HG02678 (cell line): ENCODE results near the gene LRRC4B.
"Not testable (repeated sequence)": the region's sequence is repeated elsewhere in the genome, so short reads cannot be mapped to it uniquely, and the experiment has no call there.

Experiments
- ATAC-seq: cut with Tn5 transposase; IDR thresholded peaks from one replicate; pipeline ENCODE4 v1.9.1; 2021; ENCODE audit warnings: mild to moderate bottlenecking, moderate library complexity; ENCODE audit not compliant: unreplicated experiment

LRRC4B gene

DNA sequence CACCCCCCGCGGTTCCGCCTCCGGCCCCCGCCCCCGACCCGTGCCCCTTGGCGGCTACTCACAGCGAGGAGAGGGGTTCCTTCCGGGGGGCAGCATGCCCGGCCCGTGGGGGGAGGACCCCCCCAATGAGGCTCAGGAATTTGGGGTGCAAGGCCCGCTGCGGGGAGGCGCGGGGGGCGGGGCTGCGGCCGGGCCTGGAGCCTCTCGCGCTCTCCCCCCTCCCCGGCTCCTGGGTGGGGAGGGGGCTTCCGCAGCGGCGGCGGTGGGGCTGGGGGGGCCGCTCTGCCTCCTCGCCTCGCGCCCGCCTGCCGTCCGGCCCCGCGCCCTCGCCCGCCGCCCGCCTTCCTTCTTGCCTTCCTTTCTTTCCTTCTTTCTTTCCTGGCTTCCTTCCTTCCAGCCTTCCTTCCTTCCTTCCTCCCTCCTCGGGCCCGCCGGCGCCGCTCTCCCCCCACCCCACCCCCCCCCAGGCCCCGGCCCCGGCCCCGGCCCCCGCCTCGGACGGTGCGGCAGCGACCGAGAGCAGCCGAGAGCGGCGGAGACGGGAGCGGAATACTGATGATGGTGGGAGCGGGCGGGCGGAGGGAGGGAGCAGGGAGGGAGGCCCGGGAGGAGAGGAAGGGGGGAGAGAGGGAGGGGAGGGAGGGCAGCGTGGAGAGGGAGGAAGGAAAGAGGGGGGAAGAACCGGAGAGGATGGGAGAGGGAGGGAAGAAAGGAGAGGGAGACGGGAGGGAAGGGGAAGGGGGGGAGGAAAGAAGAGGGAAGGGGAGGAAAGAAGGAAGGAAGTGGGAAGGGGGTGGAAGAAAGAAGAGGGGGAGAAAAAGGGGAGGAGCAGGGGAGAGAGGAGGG, at the start of gene LRRC4B:
TSS of gene LRRC4B (minus strand) at position 554 of the 846 bp plus-strand sequence. CDS start 19,597 bp downstream, outside the sequence.
- no peak for ATAC-seq

DNA sequence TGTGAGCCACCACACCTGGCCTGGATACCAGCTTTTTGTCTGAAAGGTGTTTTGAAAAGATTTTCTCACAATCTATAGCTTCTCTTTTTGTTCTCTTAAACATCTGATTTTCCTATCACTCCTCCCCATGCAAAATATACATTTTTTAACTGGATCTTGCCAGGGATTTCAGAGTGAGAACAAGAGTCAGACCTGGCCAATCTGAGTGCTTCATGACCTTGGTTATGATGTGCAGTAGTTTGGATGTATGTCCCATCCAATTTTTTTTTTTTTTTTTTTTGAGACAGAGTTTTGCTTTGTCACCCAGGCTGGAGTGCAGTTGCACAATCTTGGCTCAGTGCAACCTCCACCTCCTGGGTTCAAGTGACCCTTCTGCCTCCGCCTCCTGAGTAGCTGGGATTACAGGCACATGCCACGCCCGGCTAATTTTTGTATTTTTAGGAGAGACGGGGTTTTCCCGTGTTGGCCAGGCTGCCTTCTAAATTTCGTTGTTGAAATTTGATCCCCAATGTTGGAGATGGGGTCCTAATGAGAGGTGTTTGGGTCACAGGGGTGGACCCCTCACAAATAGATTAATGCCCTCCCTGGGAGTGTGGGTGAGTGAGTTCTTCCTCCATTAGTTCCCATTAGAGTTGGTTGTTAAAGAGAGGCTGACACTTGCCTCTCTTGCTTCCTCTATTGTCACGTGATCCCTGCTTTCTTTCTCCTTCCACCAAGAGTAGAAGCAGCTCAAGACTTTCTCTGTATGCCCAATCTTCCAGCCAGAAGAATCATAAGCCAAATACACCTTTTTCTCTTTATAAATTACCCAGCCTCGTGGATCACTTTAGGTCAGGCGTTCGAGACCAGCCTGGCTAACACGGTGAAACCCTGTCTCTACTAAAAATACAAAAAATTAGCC, 44.5 kb upstream of the LRRC4B start:
- not testable (repeated sequence) for ATAC-seq

- ATAC-seq: no peak
Observed at GRCh38 chr19:50607874-50608785, 39.9 kb upstream of the LRRC4B start.

- ATAC-seq: no peak
Observed at GRCh38 chr19:50607388-50607787, 39.2 kb upstream of the LRRC4B start.

DNA sequence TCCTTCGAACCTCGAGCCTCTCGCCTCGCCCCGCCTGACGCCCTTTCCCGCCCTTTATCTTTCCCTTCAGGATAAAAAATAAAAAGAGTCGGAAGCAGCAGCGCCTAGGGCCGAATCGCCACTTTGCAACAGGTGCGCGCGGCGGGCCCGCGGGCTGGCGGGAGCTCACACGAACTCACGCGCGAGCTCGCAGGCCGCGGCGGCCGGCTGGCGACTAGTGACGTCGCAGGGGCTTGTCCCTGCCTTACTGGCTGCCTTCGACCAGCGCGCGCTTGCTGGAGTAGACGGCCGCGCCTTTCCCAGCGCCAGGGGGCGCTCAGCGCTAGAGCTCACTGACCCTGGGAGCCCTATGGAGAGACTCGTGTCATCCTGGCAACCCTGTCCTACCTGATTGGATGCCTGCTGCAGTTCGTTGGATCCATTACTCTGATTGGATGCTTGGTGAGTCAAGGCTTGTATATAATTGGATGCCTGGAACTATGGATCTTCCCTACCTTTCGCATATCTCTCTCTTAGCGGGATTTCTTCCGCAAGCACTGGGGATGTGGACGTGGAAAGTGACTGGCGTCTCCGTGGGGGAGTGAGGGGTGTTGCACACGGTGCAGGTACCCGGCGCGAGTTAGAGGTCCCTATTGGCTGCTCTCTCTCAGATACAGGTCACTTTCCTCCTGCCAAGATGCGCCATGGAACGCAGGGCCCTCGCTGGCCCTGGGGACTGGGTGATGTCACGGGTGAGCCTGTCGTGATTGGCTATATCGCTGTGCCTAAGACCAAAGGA, 38.0 kb upstream of the LRRC4B start:
- not testable (repeated sequence) for ATAC-seq

DNA sequence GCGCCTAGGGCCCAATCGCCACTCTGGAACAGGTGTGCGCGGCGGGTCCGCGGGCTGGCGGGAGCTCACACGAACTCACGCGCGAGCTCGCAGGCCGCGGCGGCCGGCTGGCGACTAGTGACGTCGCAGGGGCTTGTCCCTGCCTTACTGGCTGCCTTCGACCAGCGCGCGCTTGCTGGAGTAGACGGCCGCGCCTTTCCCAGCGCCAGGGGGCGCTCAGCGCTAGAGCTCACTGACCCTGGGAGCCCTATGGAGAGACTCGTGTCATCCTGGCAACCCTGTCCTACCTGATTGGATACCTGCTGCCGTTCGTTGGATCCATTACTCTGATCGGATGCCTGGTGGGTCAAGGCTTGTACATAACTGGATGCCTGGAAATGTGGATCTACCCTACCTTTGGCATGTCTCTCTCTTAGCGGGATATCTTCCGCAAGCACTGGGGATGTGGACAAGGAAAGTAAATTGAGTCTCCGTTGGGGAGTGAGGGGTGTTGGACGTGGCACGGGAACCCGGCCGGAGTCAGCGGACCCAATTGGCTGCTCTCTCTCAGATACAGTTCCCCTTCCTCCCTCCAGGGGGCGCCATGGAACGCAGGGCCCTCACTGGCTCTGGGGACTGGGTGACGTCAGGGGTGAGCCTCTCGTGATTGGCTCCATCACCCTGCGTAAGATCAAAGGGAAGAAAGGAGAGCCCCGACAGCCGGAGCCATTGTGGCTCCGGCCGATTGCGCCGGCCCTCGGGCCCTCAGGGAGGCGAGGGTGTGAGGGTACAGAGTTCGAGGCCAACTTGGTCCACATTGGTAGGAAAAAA, 36.2 kb upstream of the LRRC4B start:
- not testable (repeated sequence) for ATAC-seq

DNA sequence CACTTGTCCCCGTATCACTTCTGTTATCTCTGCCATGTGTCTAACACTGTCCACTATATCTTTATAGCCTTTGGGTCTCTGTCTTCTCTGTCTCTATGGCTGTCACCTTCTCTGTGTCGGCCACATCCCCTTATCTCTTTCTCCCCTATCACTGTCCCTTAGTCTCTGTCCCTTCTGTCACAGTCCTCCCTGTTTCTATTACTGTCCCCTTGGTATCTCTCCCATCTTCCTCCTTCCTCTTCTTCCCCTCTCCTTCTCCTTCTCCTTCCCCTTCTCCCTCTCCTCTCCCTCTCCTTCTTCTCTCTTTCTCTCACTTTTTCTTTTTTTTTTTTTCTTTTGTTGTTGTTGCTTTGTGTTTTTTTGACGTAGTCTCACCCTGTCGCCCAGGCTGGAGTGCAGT, 34.7 kb upstream of the LRRC4B start:
- no peak for ATAC-seq

- no peak for ATAC-seq
Observed at GRCh38 chr19:50602496-50602895, 34.3 kb upstream of the LRRC4B start.

DNA sequence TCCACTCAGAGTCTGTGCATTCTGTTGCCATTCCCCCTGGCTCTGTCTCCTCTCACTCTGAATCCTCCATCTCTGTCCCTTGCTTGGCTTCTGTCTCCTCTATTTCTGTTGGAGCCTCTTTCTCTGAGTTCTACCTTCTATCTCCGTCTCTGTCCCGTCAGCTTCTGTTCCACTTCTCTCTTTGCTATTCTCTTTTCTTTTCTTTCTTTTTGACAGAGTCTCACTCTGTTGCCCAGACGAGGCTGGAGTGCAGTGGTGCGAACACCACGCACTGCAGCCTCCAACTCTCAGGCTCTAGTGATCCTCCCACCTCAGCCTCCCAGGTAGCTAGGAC, 33.8 kb upstream of the LRRC4B start:
- ATAC-seq: no peak

DNA sequence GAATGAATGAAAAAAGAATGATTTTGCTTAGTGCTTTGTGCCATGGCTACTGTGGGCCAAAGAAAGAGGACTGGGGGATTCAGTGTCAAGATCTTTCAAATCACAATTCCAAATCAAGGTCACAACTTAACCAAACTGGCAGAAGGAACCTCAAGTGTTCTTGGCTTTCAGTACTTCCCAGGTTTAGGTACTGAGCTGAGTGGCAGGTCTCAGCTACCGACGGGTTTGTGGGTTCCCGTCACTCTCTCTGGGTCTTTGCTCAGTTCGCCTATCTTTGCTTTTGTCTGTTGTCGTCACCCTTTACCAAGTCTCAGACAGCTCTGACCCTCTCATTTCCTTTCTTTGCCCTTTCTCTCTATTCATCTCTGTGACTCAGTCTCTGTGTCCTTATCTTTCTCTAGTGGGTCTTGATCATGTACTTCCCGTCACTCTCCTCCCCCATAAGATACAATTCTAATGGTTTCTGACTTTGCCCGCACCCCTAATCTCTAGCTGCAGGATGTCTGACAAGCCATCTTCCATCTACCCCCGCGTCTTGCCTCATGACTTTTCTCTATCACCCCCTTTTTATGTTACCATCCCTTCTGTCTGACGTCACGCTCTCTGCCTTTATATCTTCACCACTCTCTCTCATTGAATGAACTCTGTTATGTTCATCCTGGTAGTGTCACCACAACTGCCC, 33.3 kb upstream of the LRRC4B start:
- ATAC-seq: no peak

DNA sequence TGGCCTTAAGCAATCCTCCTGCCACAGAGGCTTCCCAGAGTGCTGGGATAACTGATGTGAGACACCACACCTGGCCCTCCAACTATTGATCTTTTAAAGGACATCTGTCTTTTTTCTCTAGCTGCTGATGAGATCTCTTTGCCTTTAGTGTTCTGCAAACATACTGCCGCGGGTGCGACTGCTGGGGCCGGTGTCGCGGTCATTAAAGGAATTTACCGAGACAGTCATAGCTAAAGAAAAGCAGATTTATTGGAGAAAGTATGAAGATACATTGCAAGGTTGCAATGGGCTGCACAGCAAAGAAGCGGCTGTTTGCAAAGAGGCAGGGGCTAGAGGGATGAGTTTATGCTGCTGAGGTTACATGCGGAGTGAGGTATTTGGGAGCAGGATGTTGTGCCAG, 31.2 kb upstream of the LRRC4B start:
- no peak for ATAC-seq

GRCh38 chr19:50590191-50590590, 22.0 kb upstream of the LRRC4B start:
- ATAC-seq: no peak

- not testable (repeated sequence) for ATAC-seq
Observed at GRCh38 chr19:50581795-50582660, 13.8 kb upstream of the LRRC4B start.

DNA sequence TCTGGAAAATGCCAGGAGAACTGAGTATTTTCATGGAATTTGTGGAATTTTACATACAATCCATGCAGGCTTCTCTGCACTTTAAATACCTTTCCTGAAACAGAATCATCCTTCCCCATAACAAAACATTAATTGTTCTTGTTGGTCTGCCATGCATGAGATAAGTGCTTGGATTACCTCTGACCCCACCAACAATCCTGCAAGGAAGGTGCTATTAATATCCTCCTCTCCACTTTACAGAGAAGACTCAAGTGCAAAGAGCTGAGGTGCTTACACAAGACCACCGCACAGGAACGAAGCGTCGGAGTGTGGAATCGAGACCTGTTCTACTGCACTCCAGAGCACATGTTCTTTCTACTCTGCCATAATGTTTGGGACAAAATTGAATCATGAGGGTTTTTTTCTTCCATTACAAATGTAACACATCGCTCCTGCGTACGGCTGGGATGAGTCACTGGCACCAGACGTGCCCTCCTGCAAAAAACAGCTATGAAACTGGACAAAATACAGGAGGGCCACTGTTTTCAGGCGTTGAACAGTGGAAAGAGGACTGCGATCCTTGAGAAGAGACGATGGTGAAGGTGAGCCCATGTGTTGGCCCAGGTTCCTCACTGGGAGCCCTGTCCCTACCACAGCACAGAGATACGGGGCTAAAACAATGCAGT, 12.9 kb upstream of the LRRC4B start:
- ATAC-seq: no peak

DNA sequence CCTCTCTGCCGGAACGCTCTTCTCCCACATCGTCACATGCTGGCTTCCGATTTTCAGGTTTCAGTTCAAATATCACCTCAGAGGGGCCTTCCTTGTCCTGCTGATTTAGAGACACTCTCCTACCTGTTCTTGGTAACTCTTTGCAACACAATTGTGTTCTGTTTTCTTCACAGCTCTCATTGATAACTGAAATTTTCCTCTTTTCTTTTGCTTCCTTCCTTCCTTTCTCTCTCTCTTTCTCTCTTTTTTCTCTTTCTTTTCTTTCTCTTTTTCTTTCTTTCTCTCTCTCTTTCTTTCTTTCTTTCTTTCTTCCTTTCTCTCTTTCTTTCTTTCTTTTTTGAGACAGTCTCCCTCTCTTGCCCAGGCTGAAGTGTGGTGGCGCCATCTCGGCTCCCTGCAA, 12.0 kb upstream of the LRRC4B start:
- ATAC-seq: no peak

- not testable (repeated sequence) for ATAC-seq
Observed at GRCh38 chr19:50576769-50577168, 8.5 kb upstream of the LRRC4B start.
